Breast epithelium (tissue), 4 donors: Measurements from ENCODE around the gene FOXN3. TPM values are rescaled to one million over a fixed set of nuclear protein-coding genes. Genes with fewer than 3 reads are reported as not detected.

Source experiments
- DNase-seq, 2 donors: peaks; one replicate each; pipeline ENCODE4 v3.0.0-alpha.2; 2019; ENCODE audit warnings: low spot score in 2 of 2
- H3K27ac ChIP-seq, 2 donors: fragments of 200-600 bp; sonication (generic) in 1 of 2; one replicate each; pipeline ENCODE4 v1.5.1; 2016 to 2019; ENCODE audit warnings: mild to moderate bottlenecking in 1 of 2
- H3K27me3 ChIP-seq, 2 donors: fragments of 200-600 bp; sonication (generic) in 1 of 2; one replicate each; pipeline versions ENCODE4 v1.5.1 to v1.6.0; 2017 to 2019; ENCODE audit warnings: control low read depth in 1 of 2, mild to moderate bottlenecking in 1 of 2
- H3K36me3 ChIP-seq: fragments of 200-600 bp; one replicate; pipeline ENCODE4 v1.5.1; 2019
- H3K4me1 ChIP-seq, 2 donors: fragments of 200-600 bp; sonication (generic); one replicate each; pipeline ENCODE4 v1.5.1; 2016 to 2019; ENCODE audit warnings: control low read depth in 1 of 2
- H3K4me3 ChIP-seq, 3 donors: fragments of 200-600 bp; sonication (generic); 1 replicate in 2 of 3; 2 replicates in 1 of 3; pipeline ENCODE4 v1.5.1; 2016 to 2019; ENCODE audit warnings: mild to moderate bottlenecking in 3 of 3, moderate library complexity in 2 of 3
- H3K9me3 ChIP-seq, 2 donors: fragments of 200-600 bp; sonication (generic) in 1 of 2; one replicate each; pipeline ENCODE4 v1.5.1; 2016 to 2019; ENCODE audit warnings: control low read depth in 1 of 2
- CTCF ChIP-seq, 3 donors: fragments of 450-650 bp; IDR thresholded peaks; one replicate each; pipeline ENCODE4 v1.5.1; 2016 to 2017; ENCODE audit warnings: antibody characterized with exemption in 3 of 3, mild to moderate bottlenecking in 3 of 3, moderate library complexity in 3 of 3
- POLR2A ChIP-seq: fragments of 450-650 bp; IDR thresholded peaks from one replicate; pipeline ENCODE4 v1.6.1; 2016; ENCODE audit warnings: antibody characterized with exemption, mild to moderate bottlenecking, moderate library complexity
- POLR2AphosphoS5 ChIP-seq, 3 donors: sonication (generic); formaldehyde crosslinking; IDR thresholded peaks; one replicate each; pipeline ENCODE4 v1.6.1; 2017; ENCODE audit warnings: antibody characterized with exemption in 3 of 3
- intact Hi-C: fragments of 100-400 bp; cut with DNase I; formaldehyde crosslinking; loops from one replicate; pipeline ENCODE4 v1.15.1; 2023; ENCODE audit warnings: low total_unique reads
- total RNA-seq, 3 donors: library from RNA; depleted of rRNA; stranded (reverse); fragments of >200 nt; gene quantifications; one replicate each; pipeline ENCODE4 v1.1.0, GENCODE V29; 2016

Gene FOXN3
- total RNA-seq, 3 donors from 2014 or later = 70.7 to 180 (median 80.3) TPM

GRCh38 chr14:89339158-89339557 lies 77.9 kb downstream of the FOXN3 start:
- Histone ChIP-seq H3K36me3 (no peaks in the 10 kb centered on the region), H3K27me3 (no peaks in the 10 kb centered on the region), H3K27ac (peak overlapping the region; percentile 65 to 80), H3K4me3 (no peak overlapping the region), H3K9me3 (no peaks in the 10 kb centered on the region), H3K4me1 (peaks cover 0 to 4% of the 10 kb centered on the region in 2 donors)
- intact Hi-C loops = no loop called here
- no peak for DNase-seq
- TF ChIP-seq CTCF (IDR thresholded peaks at IDR 0.05) (no peak), POLR2AphosphoS5 (IDR thresholded peaks at IDR 0.05) (no peak), POLR2A (no peak)

- intact Hi-C loops = no loop called here
- TF ChIP-seq CTCF (IDR thresholded peaks at IDR 0.05) (no peak), POLR2AphosphoS5 (IDR thresholded peaks at IDR 0.05) (no peak)
- Histone ChIP-seq H3K36me3 (no peaks in the 10 kb centered on the region), H3K4me3 (no peak overlapping the region), H3K9me3 (no peaks in the 10 kb centered on the region), H3K27ac (peak overlapping the region; percentile 36 to 57), H3K27me3 (no peaks in the 10 kb centered on the region), H3K4me1 (peaks cover 0 to 4% of the 10 kb centered on the region in 2 donors)
- no peak for DNase-seq
Measured at GRCh38 chr14:89336338-89336737, 80.7 kb downstream of the FOXN3 start.

DNA sequence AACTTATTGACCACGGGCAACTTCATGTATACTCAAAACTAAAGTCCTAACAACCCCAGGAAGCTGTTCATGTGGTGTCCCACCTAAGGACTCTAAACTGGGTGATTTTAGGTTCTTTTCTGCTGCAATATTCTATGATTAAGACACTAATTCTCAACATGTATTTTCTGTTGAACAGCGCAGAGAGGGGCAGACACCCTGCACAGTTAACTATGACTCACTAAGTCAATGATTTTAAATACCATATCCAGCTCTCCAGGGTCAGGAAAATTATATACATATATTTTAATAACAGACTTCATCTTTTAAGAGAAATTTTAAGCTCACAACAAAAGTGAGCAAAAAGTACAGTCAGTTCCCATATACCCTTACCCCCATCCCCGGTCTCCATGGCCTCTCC lies 85.0 kb downstream of the FOXN3 start:
- intact Hi-C loops = no loop called here
- no peaks in the 10 kb centered on the region for H3K27me3 ChIP-seq
- no peaks in the 10 kb centered on the region for H3K4me1 ChIP-seq
- H3K4me3 ChIP-seq = no peak overlapping the region
- no peak overlapping the region for H3K27ac ChIP-seq
- H3K9me3 ChIP-seq = no peaks in the 10 kb centered on the region
- no peaks in the 10 kb centered on the region for H3K36me3 ChIP-seq
- DNase-seq = no peak
- no peak for TF ChIP-seq CTCF (IDR thresholded peaks at IDR 0.05)
- no peak for TF ChIP-seq POLR2A
- no peak for TF ChIP-seq POLR2AphosphoS5 (IDR thresholded peaks at IDR 0.05)

GRCh38 chr14:89331398-89331797 lies 85.6 kb downstream of the FOXN3 start:
- intact Hi-C loops = no loop called here
- no peak overlapping the region for H3K4me3 ChIP-seq
- H3K4me1 ChIP-seq = no peaks in the 10 kb centered on the region
- H3K27ac ChIP-seq = no peak overlapping the region
- no peaks in the 10 kb centered on the region for H3K36me3 ChIP-seq
- no peaks in the 10 kb centered on the region for H3K27me3 ChIP-seq
- no peaks in the 10 kb centered on the region for H3K9me3 ChIP-seq
- DNase-seq = no peak
- TF ChIP-seq CTCF (IDR thresholded peaks at IDR 0.05) (no peak), POLR2A (no peak), POLR2AphosphoS5 (IDR thresholded peaks at IDR 0.05) (no peak)

DNA sequence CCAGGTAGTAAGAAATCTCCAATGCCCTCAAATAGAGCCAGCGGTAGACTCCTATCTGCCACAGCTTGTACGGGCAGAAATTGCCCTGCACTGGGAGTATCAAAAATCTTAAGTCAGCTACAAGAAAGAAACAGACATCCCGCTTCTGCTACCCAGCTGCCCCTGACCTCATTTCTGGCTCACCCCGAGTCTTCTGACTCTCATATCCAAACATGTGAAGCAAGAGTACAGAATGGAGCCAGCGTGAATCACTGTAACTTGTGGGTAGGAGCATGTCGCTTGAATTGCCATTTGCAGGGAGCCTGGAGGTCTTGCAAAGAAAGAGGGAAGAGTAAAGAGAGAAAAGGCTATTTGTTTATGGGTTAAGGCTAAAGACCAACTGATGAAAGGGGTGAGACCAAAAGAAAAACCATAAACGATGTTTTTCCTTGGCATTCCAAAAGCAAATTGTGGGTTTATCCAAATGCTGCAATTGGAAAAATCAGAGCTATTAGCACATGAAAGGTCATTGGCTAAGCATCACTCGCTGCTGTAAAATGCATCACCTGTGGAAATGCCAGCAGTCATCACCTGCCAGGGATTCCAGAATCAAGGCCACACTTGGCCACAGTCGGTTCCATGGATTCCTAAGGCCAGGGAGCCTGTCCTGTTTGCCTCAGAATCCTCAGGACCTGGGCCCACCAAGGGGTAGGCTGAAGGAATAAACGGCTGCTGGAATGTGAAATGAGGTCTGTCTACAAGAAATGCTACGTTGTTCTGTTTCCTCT lies 86.6 kb downstream of the FOXN3 start:
- Histone ChIP-seq H3K27ac (peak overlapping the region in 1 of 2 donors; percentile 43), H3K9me3 (no peaks in the 10 kb centered on the region), H3K4me1 (no peaks in the 10 kb centered on the region), H3K27me3 (no peaks in the 10 kb centered on the region), H3K4me3 (no peak overlapping the region), H3K36me3 (no peaks in the 10 kb centered on the region)
- intact Hi-C loops = no loop called here
- no peak for DNase-seq
- TF ChIP-seq POLR2A (no peak), CTCF (IDR thresholded peaks at IDR 0.05) (no peak), POLR2AphosphoS5 (IDR thresholded peaks at IDR 0.05) (no peak)
